RCC 7860 (cell line): ENCODE measurements around the gene RPS6KB1.
"Not testable (repeated sequence)": the region's sequence is repeated elsewhere in the genome, so short reads cannot be mapped to it uniquely, and the experiment has no call there.

Experiments
- DNase-seq: peaks from one replicate; pipeline ENCODE4 v3.0.0-alpha.2; 2015; ENCODE audit warnings: low spot score
- FAIRE-seq: peaks from 2 replicates; lab custom pipeline; 2012; peaks lifted over from hg19 to GRCh38; lab: Jason Lieb, UNC

RPS6KB1 gene

GRCh38 chr17:59870482-59870881 lies 22.4 kb upstream of the RPS6KB1 start:
- DNase-seq (no peak), FAIRE-seq (no peak)

GRCh38 chr17:59872351-59872750 lies 20.6 kb upstream of the RPS6KB1 start:
- no peak for DNase-seq
- FAIRE-seq = no peak

- FAIRE-seq = not testable (repeated sequence)
Measured at GRCh38 chr17:59873414-59873813, 19.5 kb upstream of the RPS6KB1 start.

GRCh38 chr17:59874376-59874775 lies 18.5 kb upstream of the RPS6KB1 start:
- no peak for DNase-seq
- no peak for FAIRE-seq

More at GRCh38 chr17:59873414-59873813, 19.5 kb upstream of the RPS6KB1 start:
- not testable (repeated sequence) for DNase-seq

- FAIRE-seq (no peak), DNase-seq (no peak)
Measured at GRCh38 chr17:59876107-59876506, 16.8 kb upstream of the RPS6KB1 start.

GRCh38 chr17:59877965-59878364 lies 15.0 kb upstream of the RPS6KB1 start:
- no peak for FAIRE-seq
- DNase-seq = no peak

- FAIRE-seq (no peak), DNase-seq (no peak)
Measured at GRCh38 chr17:59878624-59879023, 14.3 kb upstream of the RPS6KB1 start.

GRCh38 chr17:59884861-59885260 lies 8.1 kb upstream of the RPS6KB1 start:
- no peak for DNase-seq
- no peak for FAIRE-seq

- no peak for DNase-seq
- FAIRE-seq = no peak
Measured at GRCh38 chr17:59888145-59888750, 4.7 kb upstream of the RPS6KB1 start.

- DNase-seq (no peak), FAIRE-seq (no peak)
Measured at GRCh38 chr17:59890720-59891119, 2.2 kb upstream of the RPS6KB1 start.

- DNase-seq (no peak), FAIRE-seq (peak; percentile 90)
Measured at GRCh38 chr17:59892251-59892923, 534 bp upstream of the RPS6KB1 start.

GRCh38 chr17:59893676-59894100 lies 767 bp downstream of the RPS6KB1 start:
- DNase-seq (no peak), FAIRE-seq (no peak)

- FAIRE-seq (no peak), DNase-seq (no peak)
Measured at GRCh38 chr17:59897090-59897489, 4.2 kb downstream of the RPS6KB1 start.

GRCh38 chr17:59899099-59899498 lies 6.2 kb downstream of the RPS6KB1 start:
- no peak for DNase-seq
- no peak for FAIRE-seq

- no peak for FAIRE-seq
- DNase-seq = no peak
Measured at GRCh38 chr17:59901604-59902003, 8.7 kb downstream of the RPS6KB1 start.

GRCh38 chr17:59903455-59903854 lies 10.5 kb downstream of the RPS6KB1 start:
- no peak for FAIRE-seq
- no peak for DNase-seq

- FAIRE-seq = no peak
- DNase-seq = no peak
Measured at GRCh38 chr17:59907467-59907866, 14.5 kb downstream of the RPS6KB1 start.

- DNase-seq (peak; percentile 52), FAIRE-seq (peak; percentile 89)
Measured at GRCh38 chr17:59914274-59914854, 21.4 kb downstream of the RPS6KB1 start.

- no peak for FAIRE-seq
- no peak for DNase-seq
Measured at GRCh38 chr17:59916446-59916845, 23.5 kb downstream of the RPS6KB1 start.

GRCh38 chr17:59920637-59921036 lies 27.7 kb downstream of the RPS6KB1 start:
- DNase-seq, FAIRE-seq: not testable (repeated sequence)

- FAIRE-seq, DNase-seq: not testable (repeated sequence)
Measured at GRCh38 chr17:59930121-59930520, 37.2 kb downstream of the RPS6KB1 start.

GRCh38 chr17:59930768-59931167 lies 37.8 kb downstream of the RPS6KB1 start:
- DNase-seq, FAIRE-seq: not testable (repeated sequence)
